GM18511 (cell line): ENCODE data around the gene IGLL5.

Source experiments
- ATAC-seq: cut with Tn5 transposase; IDR thresholded peaks from one replicate; pipeline ENCODE4 v1.9.1; 2021; ENCODE audit warnings: mild to moderate bottlenecking, moderate library complexity; ENCODE audit not compliant: unreplicated experiment

IGLL5 gene

DNA sequence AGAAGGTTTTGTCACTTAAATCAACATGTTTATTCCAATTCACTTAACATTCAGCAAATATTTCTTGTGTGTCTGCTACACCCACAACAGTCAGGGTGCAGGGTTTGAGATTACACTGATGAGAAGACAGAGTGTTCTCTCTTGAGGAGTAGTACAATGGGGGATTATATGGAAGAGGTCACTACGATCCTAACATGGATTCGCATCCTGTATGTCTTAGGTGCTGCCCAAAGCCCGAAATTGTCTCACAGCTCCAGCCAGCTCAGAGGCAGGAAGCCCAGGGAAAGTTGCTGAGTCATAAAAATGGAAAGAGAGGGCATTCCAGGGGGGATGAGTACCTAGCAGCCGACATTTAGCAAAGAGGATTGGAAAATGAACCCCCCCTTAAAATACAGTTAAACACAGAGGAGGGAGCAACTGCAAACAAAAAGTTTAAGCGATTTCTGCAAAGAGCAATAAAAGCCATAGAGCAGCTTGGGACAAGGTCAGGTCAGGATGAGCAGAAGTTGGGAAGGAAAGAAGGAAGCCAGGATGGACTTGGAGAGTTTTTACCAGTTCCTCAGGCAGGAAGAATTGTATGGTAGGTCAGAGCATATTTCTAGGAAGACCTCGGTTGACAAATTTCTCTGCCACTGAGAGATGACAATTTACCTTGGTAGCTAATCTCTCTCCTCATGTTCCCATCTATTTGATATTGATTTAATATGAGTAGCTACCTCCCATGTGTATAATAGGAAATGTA lies 49.5 kb downstream of the IGLL5 start:
- no peak for ATAC-seq

DNA sequence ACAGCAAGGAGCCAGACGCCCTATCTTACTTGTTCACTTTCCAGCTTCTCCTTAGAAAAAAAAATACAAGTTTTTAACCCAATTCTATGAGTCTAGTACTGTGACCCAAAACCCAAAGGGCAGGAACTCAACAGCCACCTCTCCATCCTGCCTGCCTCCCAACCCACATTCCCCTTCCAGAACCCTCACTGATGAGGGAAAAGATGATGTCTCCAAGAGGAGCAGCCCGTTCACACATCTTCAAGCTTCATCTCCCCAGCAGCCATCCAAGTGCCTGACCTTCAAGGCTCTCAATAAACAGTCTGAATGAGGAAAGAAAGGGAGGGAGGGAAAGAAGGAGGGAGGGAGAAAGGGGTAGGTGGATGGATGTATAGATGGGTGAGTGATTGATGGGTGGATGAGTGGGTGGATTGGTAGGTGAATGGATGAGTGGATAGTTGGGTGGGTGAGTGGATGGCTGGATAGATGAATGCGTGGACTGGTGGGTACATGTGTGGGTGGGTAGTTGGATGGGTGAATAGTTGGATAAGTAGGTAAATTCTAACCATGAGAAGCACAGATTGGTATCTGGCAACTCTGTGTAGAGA lies 50.4 kb downstream of the IGLL5 start:
- ATAC-seq, result no peak

- ATAC-seq, result no peak
Measured at GRCh38 chr22:22938672-22939587, 51.3 kb downstream of the IGLL5 start.

GRCh38 chr22:22939588-22940368 lies 52.2 kb downstream of the IGLL5 start:
- ATAC-seq, result no peak

DNA sequence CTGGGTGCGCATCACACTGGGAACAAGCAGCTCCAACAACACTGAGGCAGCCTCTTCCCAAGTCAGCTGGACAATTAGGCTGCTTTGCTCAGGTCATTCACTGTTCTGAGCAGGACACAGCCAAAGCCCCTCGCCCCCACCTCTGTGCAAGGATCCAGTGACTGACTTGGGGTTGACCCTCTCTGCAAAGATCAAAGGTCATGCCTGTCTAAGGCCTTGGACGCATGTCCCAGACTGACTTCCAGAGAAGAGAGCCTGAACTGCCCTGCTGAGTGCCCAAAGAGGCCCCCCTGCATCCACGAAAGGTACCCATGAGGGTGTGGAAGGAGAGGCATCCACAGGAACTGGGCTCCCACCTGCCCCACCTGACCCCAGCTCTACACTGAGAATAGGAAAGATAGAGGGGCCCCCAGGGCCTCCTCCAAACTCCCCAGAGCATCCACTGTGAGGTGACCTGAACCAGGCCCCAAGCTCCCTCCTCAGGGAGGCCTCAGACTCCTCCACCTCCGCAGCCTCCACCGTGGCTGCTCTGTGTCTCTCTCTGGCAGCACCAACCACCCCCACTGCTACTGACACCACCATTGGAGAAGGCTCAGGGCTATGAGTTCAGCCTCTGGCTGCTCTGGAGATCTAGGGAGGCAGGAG lies 53.5 kb downstream of the IGLL5 start:
- no peak for ATAC-seq

- ATAC-seq, result no peak
Measured at GRCh38 chr22:22941831-22942510, 54.4 kb downstream of the IGLL5 start.

DNA sequence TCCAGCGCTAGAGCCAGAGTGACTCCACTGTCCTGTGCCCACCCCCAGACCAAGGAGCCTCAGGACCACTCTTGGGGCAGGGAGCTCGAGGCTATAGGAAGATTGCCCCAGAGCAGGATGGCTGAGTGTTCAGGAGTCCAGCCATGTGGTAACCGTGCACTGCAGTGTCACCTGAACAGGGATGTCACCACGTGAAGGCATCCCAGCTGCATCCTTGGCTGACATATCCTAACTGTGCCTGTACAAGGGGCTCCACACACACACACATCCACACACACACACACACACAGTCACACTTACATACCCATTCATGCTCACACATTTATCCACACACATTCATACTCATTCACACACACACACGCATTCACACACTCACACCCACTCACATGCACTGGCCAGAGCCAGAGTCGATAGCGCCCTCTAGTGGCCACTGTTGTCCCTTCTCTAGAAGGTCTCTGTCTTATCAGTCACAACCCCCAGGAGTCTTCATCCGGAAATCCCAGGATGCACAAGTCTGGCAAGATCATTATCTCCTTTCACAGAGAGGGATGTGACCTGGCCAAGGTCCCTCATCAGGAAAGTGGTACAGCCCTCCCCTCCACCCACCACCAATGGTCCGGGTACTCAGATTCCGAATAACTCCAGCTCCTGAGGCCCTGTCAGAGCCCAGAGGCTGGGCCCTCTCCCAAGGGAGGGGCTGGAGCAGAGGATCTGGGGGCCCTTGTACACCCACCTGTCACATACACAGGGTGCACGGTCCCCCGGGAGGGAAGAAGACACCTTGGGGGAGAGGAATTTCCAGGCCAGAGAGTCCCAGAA lies 55.1 kb downstream of the IGLL5 start:
- ATAC-seq, result no peak

DNA sequence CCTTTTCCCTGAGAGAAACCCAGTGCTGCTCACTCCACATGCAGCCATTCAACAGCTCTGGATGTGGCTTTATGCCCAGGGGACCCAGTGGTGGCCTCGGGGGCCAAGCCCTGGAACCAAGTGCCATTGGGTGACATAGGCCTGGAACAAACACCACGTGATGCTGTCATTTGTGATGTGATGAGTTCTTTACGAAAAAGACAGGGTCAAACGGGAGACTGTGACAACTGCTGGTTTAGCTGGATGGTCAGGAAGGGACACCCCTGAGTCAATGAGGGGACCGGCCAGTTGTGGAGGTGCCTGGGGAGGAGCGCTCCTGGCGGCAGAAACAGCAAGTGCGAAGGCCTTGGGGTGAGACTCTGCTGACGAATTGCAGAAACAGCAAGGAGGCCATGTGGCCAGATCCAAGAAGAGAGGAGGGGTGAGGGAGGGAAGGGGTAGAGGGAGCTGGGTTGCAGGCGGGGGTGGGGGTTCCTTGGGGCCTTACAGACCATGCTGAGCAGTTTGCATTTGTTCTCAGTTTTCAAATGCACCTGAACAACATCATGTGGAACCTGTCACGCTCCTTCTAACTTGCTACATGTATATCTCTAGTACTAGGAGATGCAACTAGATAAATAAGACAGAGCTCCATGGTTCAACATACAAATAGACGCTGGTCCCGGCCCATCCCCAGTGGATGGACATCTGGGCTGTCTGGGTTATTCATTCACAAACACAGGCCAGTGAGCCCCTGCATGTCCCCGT lies 56.1 kb downstream of the IGLL5 start:
- no peak for ATAC-seq

DNA sequence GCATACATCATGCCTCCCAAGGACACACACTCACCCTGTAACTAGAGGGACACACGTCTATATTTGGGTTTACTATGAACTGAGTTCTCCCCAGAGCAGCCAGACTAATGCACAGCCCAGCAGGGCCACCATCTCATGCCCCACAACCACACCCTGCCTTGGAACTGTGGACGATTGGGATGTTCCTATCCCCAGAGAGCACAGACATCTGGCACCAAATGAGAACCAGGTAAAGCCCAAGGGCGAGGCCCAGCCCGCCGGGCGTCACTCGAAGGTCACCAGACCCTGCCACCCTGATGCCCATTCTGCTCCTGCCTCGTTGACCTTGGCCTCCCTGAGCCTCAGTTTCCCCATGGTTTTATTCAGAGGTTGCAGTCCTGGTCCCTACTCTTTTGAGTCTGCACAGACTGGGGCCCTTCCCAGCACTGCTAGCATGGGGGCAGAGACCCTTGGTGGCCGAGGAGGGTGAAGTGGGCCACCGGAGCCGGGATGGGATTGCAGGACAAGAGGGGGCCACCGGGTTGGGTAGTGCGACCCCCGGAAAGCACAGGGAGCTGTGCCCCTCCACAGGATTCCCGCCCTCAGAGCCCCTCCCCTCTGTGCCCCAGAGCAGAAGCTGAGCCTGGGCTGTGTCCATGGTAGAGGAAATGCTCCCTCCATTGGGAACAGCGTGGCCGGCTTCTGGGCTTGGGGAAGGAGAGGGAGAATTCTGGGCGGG lies 56.8 kb downstream of the IGLL5 start:
- ATAC-seq, result no peak

DNA sequence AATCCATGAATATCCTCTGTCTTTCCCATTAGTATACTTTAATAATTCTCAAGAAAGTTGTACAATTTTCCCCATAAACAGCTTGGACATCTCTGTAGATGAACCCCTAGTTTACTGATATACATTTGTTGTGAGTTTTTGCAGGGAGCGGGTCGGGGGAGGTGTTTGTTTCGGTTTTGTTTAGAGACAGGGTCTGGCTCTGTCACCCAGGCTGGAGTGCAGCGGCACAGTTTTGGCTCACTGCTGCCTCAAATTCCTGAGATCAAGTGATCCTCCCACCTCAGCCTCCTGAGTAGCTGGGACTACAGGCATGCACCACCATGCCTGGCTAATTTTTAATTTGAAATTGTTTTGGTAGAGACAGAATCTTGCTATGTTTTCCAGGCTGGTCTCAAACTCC lies 57.6 kb downstream of the IGLL5 start:
- no peak for ATAC-seq
